ENCODE measurements around the gene FILIP1L.

The FILIP1L gene

DNA sequence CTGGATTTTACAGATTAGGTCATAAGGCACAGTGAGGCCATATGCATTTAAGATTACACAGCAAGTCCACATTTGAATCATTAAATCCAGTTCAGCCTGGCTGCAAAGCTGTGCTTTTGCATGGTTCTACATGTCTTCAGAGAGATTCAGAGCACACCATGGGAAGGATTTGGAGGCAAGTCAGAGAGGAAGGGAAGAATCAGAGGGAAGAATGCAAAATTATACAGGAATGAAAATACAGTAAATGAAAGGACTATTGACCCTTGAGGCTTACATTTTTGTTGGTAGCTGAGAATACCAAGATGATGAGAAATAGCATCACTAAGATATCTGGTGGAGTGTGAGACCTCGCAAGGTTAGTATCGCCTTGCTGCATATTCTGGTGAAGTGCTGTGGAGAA lies 13.9 kb downstream of the FILIP1L start:
- TF ChIP-seq, protein P1, sequence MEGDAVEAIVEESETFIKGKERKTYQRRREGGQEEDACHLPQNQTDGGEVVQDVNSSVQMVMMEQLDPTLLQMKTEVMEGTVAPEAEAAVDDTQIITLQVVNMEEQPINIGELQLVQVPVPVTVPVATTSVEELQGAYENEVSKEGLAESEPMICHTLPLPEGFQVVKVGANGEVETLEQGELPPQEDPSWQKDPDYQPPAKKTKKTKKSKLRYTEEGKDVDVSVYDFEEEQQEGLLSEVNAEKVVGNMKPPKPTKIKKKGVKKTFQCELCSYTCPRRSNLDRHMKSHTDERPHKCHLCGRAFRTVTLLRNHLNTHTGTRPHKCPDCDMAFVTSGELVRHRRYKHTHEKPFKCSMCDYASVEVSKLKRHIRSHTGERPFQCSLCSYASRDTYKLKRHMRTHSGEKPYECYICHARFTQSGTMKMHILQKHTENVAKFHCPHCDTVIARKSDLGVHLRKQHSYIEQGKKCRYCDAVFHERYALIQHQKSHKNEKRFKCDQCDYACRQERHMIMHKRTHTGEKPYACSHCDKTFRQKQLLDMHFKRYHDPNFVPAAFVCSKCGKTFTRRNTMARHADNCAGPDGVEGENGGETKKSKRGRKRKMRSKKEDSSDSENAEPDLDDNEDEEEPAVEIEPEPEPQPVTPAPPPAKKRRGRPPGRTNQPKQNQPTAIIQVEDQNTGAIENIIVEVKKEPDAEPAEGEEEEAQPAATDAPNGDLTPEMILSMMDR (IDR thresholded peaks at IDR 0.05) = no peak
- H3K9me3 ChIP-seq (ENCODE audit: control insufficient read depth, low read length) = no peaks in the 10 kb centered on the region
- no peak overlapping the region for H3K4me2 ChIP-seq (ENCODE audit: low read length)
- no peak overlapping the region for H2AFZ ChIP-seq
- H3K27me3 ChIP-seq (ENCODE audit: control insufficient read depth, insufficient read depth, low read length) = no peaks in the 10 kb centered on the region
- H3K9ac ChIP-seq = no peak overlapping the region
- no peak overlapping the region for H3K27ac ChIP-seq
- H3K36me3 ChIP-seq (ENCODE audit: control insufficient read depth, insufficient read depth, low read length) = no peaks in the 10 kb centered on the region
- H3K79me2 ChIP-seq = no peaks in the 10 kb centered on the region
- H3K4me3 ChIP-seq (ENCODE audit: low read depth, low read length) = no peak overlapping the region
- H3K4me1 ChIP-seq = peaks cover 17% of the 10 kb centered on the region

DNA sequence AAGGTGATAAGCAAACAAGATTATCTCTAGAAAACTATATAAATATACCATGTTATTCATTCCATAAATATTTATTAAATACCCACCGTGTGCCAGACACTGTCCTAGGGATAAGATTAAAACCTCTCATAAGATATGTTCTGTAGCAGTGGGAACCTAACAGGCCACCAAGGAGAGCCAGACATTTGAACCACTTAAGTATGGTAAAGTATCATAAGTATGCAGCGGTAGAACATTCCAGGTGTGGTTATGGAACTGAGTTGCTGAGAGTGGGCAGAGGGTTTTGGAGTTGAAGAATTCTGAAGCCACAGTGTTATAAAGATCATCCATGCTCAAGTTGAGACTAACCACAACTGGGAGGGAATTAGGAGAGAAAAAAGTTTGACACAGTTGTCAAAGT lies 14.7 kb downstream of the FILIP1L start:
- no peaks in the 10 kb centered on the region for H3K27me3 ChIP-seq (ENCODE audit: control insufficient read depth, insufficient read depth, low read length)
- no peak overlapping the region for H2AFZ ChIP-seq
- H3K9ac ChIP-seq = no peak overlapping the region
- H3K79me2 ChIP-seq = no peaks in the 10 kb centered on the region
- TF ChIP-seq, protein P1 (IDR thresholded peaks at IDR 0.05) = no peak
- H3K36me3 ChIP-seq (ENCODE audit: control insufficient read depth, insufficient read depth, low read length) = no peaks in the 10 kb centered on the region
- no peak overlapping the region for H3K4me2 ChIP-seq (ENCODE audit: low read length)
- peaks cover 17% of the 10 kb centered on the region for H3K4me1 ChIP-seq
- no peak overlapping the region for H3K4me3 ChIP-seq (ENCODE audit: low read depth, low read length)
- no peaks in the 10 kb centered on the region for H3K9me3 ChIP-seq (ENCODE audit: control insufficient read depth, low read length)
- H3K27ac ChIP-seq = no peak overlapping the region

DNA sequence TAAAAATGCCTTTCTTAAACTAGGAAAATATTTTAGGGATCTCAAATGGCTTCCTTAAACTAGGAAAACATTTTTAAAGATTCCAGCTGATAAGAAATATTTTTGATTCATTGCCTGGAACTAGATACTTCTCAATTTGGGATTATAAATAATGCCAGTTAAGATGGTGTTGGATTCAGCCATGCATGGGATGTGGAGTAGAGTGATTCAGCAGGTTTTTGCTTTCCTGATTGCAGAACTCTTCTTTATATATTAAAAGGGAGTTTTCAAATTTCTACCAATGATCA lies 15.6 kb downstream of the FILIP1L start:
- H3K4me3 ChIP-seq (ENCODE audit: low read depth, low read length) = no peak overlapping the region
- peak overlapping the region; percentile 19 for H2AFZ ChIP-seq
- H3K36me3 ChIP-seq (ENCODE audit: control insufficient read depth, insufficient read depth, low read length) = no peaks in the 10 kb centered on the region
- H3K9me3 ChIP-seq (ENCODE audit: control insufficient read depth, low read length) = no peaks in the 10 kb centered on the region
- no peaks in the 10 kb centered on the region for H3K27me3 ChIP-seq (ENCODE audit: control insufficient read depth, insufficient read depth, low read length)
- H3K79me2 ChIP-seq = no peaks in the 10 kb centered on the region
- no peak overlapping the region for H3K27ac ChIP-seq
- TF ChIP-seq, protein P1 (IDR thresholded peaks at IDR 0.05) = no peak
- H3K4me1 ChIP-seq = peaks cover 17% of the 10 kb centered on the region
- H3K9ac ChIP-seq = no peak overlapping the region
- no peak overlapping the region for H3K4me2 ChIP-seq (ENCODE audit: low read length)

- no peaks in the 10 kb centered on the region for H3K79me2 ChIP-seq
Observed at GRCh38 chr3:100097919-100098783, 16.1 kb downstream of the FILIP1L start.

More at GRCh38 chr3:100097919-100098783, 16.1 kb downstream of the FILIP1L start:
- Histone ChIP-seq H2AFZ (peak overlapping the region; percentile 19), H3K27ac (peak overlapping the region; percentile 30), H3K9me3 (ENCODE audit: control insufficient read depth, low read length) (no peaks in the 10 kb centered on the region), H3K4me3 (ENCODE audit: low read depth, low read length) (no peak overlapping the region), H3K4me2 (ENCODE audit: low read length) (no peak overlapping the region), H3K36me3 (ENCODE audit: control insufficient read depth, insufficient read depth, low read length) (no peaks in the 10 kb centered on the region), H3K4me1 (peaks cover 17% of the 10 kb centered on the region), H3K9ac (no peak overlapping the region), H3K27me3 (ENCODE audit: control insufficient read depth, insufficient read depth, low read length) (no peaks in the 10 kb centered on the region)
- TF ChIP-seq, protein P1 (IDR thresholded peaks at IDR 0.05) = no peak

Measured in parathyroid adenoma (tissue), 2 donors.